ENCODE results near the gene ADGRB3.
"Not testable (repeated sequence)": the region's sequence is repeated elsewhere in the genome, so short reads cannot be mapped to it uniquely, and the experiment has no call there.

ADGRB3 gene

DNA sequence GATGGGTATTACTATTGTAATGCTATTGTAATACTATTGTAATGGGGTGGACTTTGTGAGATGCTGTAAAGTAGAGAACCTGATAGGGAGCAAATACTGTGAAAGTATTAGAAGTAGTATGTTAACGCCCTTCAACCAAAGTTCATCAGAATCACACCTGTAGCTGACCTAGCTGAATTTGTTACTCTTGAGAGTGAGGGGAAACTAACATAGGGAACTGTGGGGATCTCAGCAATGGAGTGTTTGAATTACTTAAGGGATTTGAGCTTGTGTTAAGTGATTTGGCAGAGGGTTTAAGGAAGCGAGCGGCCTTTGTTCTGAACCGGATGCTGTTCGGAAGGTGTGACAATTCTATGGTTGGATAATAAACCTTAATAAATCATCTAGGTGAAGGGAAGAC is 312.6 kb downstream of the ADGRB3 start:
- DNase-seq (ENCODE audit: low spot score) = no peak

DNA sequence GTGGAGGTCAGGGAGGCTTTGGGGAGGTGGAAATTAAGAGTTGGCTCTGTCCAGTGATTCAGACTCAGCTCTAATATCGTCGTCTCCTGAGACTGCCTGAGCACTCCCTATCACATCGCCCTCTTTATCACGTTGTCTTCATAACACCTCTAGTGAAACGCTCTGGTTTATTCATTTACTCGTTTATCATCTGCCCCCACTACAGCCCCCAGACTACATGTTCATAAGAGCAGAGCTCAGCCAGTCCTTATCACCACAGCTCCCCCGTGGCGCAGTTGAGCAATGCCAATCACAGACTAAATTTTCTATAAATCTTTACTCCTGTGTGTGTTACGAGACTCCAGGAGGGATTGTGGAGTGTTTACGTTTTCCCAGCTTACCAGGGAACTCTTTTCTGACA is 316.2 kb downstream of the ADGRB3 start:
- no peak for DNase-seq (ENCODE audit: low spot score)

DNA sequence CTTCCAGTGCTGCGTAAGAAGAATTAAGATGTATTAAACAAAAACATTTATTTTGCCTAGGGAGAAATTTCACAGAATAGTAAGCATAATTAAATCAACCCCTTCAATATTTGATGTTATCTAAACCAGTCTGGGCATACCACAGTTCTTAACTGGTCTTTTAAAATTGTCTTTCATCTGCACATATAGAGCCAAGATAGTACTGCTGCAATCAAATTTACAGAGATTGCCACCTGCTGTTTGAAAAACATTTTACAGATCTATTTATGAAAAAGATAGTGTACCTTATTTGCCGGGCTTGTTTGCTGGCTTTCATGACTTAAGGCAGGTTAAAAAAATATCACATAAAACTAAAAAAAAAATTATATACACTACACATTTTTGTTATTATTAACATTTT is 323.2 kb downstream of the ADGRB3 start:
- DNase-seq (ENCODE audit: low spot score) = no peak

DNA sequence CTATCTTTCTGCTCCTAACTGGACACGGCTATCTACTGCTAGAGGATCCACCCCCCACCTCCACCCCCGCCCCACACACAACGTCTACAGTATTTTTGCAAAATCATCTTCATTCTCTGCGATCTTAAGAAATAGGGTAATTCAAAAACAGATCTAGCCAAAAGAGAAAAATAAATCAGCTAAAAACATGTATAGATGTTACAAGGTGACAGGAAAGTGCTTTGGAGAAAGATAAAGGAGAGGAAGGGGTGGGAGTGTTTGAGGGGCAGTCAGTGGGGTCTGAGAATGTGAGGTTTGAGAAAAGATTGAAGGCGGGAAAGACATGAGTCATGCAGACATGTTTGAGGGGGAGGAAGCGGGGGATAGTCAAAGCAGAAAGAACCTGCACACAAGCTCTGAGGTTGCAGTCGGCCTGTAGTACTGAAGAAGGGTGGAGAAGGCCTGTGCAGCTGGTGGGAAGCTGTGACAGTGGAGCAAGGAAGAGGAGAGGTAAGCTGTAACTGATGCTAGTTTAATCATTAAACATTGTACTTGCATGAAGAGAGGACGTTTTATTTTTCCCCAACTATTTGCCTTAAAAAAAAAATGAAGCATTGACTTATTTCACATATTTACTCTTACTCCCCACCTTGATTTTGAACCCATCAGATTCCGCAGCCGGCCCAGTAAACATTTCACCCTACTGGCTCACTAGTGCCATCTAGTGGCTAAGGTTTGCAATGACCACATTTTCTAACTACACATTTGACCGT is 332.6 kb downstream of the ADGRB3 start:
- DNase-seq (ENCODE audit: low spot score) = no peak

DNA sequence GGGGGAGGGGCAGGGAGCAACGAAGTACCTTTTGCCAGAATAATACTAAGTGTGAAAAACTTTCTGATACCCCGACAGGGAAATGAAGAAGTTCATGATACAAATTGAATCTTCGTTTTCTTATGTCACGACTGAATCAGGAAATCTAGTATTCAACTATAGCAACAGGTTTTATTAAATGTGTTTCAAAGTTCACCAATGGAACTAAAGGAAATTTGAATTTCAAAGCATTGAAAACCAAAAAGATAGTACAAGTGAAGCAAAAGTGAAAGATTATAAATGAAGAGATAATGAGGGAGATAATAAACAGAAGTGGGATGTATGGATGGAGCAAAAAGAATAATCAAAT is 333.2 kb downstream of the ADGRB3 start:
- no peak for DNase-seq (ENCODE audit: low spot score)

DNA sequence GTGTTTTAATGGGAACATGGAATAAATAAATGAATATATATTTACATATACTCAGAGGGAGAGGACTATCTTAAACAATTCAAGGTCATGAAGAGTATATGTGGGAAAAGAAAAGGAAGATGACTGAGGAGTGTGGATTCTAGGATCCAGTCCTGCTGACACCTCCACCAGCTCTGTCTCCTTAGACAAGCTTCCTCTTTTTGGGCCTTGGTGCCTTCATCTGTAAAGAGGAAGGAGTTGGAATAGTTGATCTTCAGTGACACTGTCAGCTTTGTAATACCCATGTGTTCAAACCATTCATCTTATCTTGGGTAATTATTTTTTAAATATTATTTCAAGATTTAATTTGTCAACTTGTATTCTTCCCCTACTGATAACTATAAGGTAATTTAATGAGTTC is 338.0 kb downstream of the ADGRB3 start:
- no peak for DNase-seq (ENCODE audit: low spot score)

DNA sequence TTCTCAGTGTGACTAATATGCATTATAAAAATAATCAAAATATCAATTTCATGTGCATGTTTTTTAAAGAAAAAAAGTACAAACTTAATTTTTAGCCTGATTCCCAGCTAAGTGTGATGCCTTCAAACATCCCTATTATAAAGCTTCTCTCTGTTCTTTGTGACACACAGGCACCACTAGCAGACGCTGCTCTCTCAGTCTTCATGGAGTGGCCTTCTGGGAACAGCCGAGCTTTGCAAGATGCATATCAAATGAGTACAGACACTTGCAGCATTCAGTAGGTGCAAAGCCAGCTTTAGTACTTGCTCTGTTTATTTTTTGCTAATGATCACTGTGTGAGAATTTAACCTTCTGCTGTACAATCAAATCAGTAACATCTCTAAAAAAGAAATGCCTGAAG is 340.0 kb downstream of the ADGRB3 start:
- no peak for DNase-seq (ENCODE audit: low spot score)

DNA sequence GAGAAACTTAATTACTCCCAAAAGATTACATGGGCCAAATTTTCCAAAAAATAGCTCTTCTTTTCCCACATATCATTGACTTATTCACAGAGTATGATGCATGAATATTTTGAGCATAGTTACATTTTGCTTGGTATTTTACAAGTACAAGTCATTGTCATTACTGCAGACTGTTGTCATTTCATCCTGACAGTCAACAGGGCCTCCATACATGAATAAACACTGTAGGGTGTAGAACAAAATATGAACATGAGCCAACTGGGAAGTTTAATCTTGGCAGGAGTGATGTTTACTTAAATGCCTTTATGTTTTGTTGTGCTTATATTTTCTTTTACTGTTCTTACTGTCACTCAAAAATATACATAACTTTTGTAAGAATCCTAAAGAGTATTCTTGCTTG is 340.7 kb downstream of the ADGRB3 start:
- DNase-seq (ENCODE audit: low spot score) = no peak

DNA sequence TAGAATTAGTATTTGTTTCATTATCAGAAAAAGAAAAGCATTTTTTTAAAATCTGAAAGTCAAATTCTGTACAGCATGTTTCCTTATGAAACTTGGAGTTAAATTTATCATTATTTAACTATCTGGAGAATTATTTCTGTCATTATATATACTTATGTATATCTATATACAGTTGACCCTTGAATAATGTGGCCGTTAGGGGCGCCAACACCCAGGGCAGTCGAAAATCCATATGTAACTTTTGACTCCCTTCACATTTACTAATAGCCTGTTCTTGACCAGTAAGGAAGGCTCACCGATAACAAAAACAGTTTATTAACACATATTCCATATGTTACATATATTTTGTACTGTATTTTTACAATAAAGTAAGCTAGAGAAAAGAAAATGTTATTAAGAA is 341.2 kb downstream of the ADGRB3 start:
- no peak for DNase-seq (ENCODE audit: low spot score)

DNA sequence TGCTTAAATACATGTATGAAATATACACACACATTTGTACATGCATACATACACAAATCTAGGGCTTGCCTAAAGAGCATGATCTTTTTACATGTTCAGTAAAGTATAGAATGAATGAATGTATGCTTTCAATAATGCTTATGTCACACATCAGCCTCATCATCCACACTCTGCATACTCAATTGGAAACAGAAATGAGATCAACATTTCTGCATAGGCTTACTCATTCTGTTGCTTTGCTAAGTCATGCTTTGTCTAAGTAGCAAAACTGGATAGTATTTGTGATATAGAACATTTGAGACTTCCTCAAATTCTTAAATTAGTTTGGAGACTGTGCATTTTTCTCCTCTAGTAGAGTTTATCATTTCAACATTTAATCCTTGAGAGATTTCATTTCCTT is 343.3 kb downstream of the ADGRB3 start:
- no peak for DNase-seq (ENCODE audit: low spot score)

DNA sequence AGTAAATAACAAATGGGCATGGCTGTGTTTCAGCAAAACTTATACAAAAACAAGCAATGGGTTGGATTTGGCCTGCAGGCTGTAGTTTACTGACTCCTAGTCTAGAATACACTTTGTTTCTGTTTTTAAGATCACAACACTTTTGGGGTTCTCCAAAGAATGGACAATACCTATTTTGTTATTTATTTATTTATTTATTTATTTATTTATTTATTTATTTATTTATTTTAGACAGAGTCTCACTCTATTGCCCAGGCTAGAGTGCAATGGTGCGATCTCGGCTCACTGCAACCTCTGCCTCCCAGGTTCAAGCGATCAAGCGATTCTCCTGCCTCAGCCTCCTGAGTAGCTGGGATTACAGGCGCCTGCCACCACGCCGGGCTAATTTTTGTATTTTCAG is 346.6 kb downstream of the ADGRB3 start:
- DNase-seq (ENCODE audit: low spot score) = not testable (repeated sequence)

DNA sequence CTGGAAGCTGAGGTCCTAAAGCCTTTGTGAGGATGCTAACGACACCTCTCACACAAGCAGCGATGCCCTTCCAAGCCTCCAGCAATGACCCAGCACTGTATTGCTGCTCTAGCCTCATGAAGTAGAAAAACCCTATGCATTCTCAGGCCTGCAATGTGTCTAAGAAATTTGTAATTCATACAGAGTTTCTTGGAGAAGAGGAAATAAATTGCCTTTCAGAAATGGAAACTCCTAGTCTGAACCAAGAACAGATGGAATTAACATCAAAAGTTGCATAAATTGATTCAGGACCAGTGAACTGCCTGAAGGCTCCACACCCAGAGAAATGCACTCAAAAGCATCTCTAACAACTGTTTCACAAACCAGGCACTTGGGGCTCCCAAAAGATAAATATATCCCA is 353.6 kb downstream of the ADGRB3 start:
- no peak for DNase-seq (ENCODE audit: low spot score)

DNA sequence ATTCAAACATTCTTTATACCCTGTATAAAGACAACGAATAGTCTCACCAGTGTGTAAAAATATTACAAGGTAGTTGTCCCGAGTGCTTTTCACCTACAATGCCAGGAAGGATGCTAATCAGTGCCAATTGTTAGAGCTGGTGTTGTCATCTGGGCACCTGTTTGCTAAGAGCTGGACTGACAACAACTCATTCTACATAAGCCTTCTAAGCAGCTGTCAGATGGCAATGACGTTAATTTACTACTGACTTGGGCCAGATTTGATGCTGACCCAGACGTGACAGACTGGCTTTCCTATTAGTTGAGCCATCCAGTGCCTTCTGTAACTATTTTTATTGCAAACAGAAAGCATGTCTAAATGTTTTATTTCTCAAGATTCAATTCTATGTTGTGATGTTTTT is 355.2 kb downstream of the ADGRB3 start:
- no peak for DNase-seq (ENCODE audit: low spot score)

DNA sequence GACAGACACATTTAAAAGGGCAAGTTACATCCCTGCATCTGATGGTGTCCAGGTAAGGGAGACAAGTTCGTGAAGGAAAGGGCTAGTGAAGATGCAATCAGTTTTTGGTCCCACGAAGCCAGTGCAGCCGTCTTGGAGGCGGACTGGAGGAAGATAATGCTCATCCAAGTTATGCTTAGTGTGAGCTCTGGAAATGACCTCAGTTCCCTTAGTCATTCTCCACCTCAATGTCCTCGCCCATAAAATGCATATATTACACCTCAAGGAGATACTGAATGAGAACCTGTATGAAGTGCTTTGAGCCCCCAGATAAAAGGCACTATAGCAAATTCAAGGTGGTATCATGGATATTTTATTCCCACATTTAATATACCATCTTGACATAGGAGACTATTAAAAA is 358.8 kb downstream of the ADGRB3 start:
- no peak for DNase-seq (ENCODE audit: low spot score)

DNA sequence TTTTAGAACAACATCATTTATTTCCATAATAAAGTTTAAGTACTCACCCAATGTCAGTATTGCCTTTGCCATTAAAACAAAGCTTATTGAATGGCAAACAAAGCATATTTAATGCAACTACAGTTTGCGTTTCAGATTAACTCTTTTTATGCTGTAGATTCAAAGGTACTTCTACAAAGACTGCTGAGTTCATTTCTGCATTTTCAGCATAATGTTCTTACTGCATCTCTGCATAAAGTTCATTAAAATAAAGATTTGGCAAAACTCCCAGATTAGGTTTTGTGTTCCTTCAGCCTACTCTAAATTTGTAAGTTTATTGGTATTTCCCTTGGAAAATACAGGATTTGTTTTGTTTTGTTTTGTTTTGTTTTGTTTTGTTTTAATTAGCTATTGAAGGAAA is 359.4 kb downstream of the ADGRB3 start:
- DNase-seq (ENCODE audit: low spot score) = no peak

DNA sequence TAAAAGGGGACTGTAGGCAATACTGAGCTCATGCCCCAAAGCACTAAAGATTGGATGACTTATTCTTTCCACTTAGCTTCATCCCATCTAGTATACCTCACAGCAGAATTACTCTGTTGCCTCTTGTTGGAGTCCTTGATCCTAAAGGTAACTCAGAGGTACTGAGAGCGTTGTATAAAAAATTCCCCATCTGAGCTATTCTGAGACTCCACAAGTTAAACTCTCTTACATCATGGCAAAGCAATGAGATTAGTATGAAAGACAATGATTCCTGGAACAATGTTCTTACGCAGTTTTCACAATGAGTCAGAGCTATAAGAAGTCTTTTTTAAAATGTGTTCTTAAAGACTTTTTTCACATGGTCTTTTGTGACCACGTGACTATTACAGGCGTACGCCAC is 370.1 kb downstream of the ADGRB3 start:
- DNase-seq (ENCODE audit: low spot score) = no peak

DNA sequence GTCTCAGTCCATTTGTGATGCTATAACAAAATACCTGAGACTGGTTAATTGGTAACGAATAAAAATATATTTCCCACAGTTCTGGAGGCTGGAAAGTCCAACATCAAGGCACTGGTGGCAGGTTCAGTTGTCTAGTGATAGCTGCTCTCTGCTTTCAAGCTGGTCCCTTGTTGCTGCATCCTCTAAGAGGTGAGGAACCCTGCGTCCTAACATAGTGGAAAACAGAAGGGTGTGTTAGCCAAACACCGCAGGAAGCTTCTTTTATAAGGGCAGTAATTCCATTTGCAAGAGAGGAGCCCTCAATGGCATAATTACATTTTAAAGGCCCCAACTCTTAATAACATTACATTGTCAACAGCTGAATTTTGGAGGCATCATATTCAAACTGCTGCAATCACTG is 372.7 kb downstream of the ADGRB3 start:
- no peak for DNase-seq (ENCODE audit: low spot score)

DNA sequence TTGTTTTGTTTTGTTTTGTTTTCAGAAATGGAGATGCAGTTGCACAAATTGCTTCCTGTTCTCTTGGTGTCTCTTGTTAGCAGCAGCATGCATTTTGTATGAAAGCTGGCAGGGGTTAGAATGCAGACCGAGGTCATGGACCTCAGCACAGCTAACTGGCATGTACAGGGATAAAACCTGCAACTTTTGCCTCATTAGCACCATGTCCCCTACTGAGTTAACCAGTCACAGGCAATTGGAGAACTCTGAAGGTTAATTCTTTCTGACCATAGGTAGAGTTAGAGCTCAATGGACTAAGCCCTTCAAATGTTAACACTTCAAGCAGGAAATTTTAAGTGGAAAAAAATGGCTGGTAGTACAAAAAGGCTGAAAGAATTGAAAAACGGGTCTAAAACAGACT is 377.1 kb downstream of the ADGRB3 start:
- DNase-seq (ENCODE audit: low spot score) = no peak

DNA sequence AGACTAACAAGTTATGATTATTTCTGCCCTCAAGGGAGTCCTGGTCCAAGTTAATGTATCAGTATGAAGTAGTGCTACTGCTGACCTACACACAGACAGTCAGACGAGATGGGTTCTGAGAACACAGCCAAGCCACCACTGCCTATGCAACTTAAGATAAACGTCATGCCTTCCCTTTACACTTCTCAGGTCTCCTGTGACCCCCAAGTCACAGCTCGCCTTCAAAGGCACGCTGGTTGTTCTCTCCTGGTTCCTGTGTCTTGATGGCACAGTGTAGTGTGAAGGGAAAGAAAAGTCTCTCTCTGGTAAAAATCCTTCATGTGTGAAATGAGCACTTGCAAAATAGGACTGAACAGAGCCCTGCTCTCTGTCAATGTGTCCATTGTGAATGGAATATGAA is 377.8 kb downstream of the ADGRB3 start:
- DNase-seq (ENCODE audit: low spot score) = no peak

DNA sequence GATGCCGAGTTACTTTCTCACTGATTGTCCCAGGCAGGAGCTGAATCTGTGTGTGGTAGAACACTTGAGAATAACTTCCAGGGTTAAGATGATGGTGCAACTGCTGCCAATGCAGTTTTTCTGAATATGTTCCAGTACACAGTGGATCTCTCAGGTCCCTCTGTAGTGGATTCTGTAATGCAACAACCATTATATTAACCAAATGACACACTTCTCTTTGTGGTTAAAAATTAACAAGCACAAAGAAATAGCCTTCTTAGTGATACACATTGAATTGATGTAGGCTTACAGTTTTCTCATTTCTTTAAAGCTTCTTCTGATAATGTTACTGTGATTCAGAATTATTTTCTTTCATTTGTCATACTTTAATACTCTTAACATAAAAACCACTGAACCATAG is 383.8 kb downstream of the ADGRB3 start:
- DNase-seq (ENCODE audit: low spot score) = no peak

DNA sequence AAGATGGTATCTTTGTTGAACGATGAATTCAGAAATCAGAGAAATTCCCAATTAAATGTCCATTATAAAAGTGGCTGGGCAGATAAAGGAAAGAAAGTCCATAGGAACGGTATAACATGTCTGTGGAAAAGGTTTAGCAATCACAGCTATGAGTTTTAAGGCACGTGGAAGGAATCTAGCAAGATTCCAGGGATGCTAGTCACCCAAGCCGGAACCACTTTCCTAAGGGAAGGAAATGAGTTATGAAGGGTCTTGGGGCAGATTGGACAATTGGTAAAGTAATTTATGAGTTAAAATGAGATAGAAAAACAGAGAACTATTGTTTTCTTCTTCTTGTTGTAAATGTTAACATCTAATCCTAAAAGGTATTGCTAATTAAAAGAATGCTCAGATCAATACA is 384.8 kb downstream of the ADGRB3 start:
- no peak for DNase-seq (ENCODE audit: low spot score)

DNA sequence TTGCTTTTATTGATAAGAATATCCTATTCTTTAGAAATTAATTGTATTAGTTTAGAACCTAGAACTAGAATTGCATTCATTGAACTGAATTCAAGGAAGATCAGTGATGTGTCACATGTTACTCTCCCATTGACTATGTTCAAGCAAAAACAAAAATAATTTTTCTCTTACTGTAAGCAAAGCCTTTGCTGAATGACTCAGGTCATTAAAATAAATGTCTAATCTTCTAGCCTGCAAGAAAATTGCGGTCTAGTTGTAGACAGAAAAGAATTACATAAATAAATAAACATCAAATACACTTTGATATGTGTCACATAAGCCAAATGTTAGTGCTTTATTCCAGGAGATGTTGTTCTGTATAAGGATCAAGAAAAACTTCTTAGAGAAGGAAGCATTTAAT is 387.9 kb downstream of the ADGRB3 start:
- DNase-seq (ENCODE audit: low spot score) = no peak

DNA sequence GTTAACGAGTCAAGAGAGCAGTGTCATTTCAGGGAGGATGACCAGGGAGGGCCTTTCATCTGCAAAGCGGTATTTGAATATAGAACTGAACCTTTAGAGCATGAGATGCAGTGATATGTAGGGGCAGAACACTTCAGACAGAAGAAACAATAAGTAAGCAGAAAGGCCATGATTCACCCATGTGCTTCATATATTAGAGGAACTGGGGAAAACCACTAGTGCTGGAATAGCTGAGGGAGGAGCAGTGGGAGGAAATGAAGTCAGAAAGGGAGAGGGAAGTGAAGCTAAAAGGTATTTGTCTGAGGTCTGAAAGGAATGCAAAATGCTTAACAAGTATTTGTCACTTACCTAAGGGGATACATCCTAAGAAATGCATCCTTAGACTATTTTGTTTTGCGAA is 391.2 kb downstream of the ADGRB3 start:
- no peak for DNase-seq (ENCODE audit: low spot score)

DNA sequence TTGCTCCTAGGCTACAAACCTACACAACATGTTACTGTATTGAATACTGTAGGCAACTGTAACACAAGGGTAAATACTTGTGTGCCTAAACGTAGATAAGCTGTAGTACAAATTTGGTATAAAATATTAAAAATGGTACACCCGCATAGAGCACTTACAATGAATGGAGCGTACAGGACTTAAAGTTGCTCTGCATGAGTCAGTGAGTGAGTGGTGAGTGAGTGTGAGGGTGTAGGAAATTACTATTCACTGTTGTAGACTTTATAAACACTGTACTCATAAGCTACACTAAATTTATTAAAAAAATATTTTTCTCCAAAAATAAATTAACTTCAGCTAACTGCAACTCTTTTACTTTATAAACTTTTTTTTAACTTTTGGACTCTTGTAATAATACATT is 391.6 kb downstream of the ADGRB3 start:
- DNase-seq (ENCODE audit: low spot score) = no peak

DNA sequence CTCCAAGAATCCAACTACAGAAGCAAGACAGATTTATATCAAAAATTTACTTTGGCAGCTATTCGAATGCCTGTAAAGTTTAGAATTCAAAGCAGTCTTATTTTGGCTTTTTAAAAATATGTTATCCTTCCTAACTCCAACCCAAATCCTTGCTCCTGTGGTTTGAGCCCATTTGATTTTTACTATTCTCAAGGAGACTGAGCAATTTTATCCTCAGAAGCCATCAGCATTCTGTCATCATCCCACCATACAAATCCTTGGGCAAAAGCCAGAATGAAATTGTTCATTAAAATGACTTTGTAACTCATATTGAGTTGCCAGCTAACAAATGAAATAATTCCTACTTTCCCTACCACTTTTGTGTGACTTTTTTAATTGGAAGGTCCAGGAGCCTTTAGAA is 392.8 kb downstream of the ADGRB3 start:
- DNase-seq (ENCODE audit: low spot score) = no peak
